Thyroid gland (tissue), 4 donors: ENCODE results near the gene TRABD2B.

Experiments used
- POLR2A ChIP-seq, 2 donors: fragments of 450-650 bp; IDR thresholded peaks; one replicate each; pipeline ENCODE4 v1.6.1; 2017; ENCODE audit warnings: antibody characterized with exemption in 2 of 2, mild to moderate bottlenecking in 2 of 2, moderate library complexity in 1 of 2
- TF ChIP-seq, protein P1 (sequence below), 6 experiments: fragments of 200-600 bp in 3 of 6; fragments of 450-650 bp in 3 of 6; sonication (generic) in 3 of 6; IDR thresholded peaks; one replicate each; pipeline ENCODE4 v1.5.1; 2016 to 2019; ENCODE audit warnings: antibody characterized with exemption in 6 of 6, mild to moderate bottlenecking in 2 of 6, inconsistent platforms in 1 of 6, moderate library complexity in 1 of 6

DNA sequence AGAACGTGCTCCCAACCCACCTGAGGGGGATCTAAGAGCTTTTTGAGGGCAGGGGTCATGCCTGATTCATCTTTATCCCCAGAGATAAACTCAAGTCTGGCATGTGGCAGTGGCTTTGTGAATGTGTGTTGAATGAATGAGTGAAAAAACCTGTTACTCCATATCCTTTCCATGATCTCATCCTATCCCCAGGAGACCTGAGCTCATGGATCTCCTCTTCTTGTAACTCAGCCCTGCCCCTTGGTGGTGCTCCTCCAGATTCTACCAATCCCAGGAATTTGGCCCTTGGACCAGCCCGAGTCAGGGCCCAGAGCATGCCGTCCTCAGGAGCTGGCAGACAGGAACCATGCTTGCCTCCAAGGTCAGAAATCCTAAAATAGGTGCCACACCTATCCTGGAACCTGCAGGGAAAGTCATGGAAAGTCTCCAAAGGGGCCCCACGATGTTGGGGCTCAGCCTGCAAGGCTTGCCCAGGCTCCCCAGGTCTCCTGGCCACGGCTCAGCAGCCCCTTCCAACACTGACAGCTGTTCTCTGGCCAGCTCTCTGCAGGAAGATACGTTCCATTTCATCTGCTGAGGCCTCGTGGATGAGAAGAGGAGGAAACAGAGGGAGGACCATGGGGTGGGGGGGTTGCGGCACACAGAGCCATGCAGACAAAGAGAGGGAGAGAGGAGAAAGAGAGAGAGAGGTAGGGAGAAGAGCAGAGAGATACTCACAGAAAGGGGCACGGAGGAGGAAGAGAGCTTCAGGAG, 214.6 kb downstream of the TRABD2B start:
- TF ChIP-seq, protein P1, sequence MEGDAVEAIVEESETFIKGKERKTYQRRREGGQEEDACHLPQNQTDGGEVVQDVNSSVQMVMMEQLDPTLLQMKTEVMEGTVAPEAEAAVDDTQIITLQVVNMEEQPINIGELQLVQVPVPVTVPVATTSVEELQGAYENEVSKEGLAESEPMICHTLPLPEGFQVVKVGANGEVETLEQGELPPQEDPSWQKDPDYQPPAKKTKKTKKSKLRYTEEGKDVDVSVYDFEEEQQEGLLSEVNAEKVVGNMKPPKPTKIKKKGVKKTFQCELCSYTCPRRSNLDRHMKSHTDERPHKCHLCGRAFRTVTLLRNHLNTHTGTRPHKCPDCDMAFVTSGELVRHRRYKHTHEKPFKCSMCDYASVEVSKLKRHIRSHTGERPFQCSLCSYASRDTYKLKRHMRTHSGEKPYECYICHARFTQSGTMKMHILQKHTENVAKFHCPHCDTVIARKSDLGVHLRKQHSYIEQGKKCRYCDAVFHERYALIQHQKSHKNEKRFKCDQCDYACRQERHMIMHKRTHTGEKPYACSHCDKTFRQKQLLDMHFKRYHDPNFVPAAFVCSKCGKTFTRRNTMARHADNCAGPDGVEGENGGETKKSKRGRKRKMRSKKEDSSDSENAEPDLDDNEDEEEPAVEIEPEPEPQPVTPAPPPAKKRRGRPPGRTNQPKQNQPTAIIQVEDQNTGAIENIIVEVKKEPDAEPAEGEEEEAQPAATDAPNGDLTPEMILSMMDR (IDR thresholded peaks at IDR 0.05): no peak
- no peak for TF ChIP-seq POLR2A (IDR thresholded peaks at IDR 0.05)
